ENCODE data around the gene ITGB5. TPM values are rescaled to one million over a fixed set of nuclear protein-coding genes. Genes with fewer than 3 reads are reported as not detected.
"Not testable (repeated sequence)": the region's sequence is repeated elsewhere in the genome, so short reads cannot be mapped to it uniquely, and the experiment has no call there.

Gene ITGB5
- total RNA-seq, 4 donors from 2014 or later = 159 to 397 (median 245) TPM

DNA sequence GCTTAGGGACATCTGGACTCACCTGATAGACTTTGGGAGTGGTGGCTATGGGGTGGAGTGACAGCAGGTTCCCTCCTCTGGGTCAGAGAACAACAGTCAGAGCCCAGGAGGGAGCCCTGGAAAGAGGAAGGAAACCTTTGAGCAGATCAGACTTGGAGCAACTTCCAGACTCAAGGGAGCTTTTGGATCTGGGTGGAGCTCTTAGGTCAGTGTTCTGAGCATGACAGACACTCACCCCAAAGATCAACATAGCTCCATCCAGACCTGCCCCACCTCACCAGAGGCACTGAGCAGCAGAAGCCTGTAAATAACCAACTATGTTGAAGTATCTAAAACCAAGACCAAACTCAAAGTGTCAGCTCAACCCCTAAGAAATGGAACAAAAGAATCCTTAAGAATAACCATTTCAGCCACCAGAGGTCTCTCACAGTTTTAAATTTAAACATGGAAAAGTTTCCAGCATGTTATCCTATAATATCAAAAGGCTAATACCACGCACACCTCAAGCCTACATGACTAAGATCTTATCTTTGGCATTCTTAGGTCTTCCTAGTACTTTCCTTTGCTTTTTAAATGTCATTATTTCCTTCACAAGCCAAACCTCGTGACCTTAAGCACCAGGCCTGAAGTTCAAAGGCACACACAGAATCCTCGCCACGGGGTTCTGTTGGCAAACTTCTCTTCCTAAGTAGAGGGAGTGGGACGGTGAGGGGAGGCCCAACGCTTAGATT is 100.5 kb downstream of the ITGB5 start:
- Histone ChIP-seq H3K4me3 (no peak overlapping the region), H3K4me1 (peaks cover 74% of the 10 kb centered on the region), H3K36me3 (no peaks in the 10 kb centered on the region), H3K9me3 (no peaks in the 10 kb centered on the region), H3K27me3 (no peaks in the 10 kb centered on the region), H3K27ac (peak overlapping the region; percentile 24)
- DNase-seq (ENCODE audit: low spot score in 2 of 2) = no peak
- WGBS = 32% methylated on average over 6 of the region's 6 CpGs
- TF ChIP-seq POLR2A (IDR thresholded peaks at IDR 0.05) (no peak), POLR2AphosphoS5 (IDR thresholded peaks at IDR 0.05) (no peak), EP300 (IDR thresholded peaks at IDR 0.05) (no peak)
- TF ChIP-seq, protein P1, sequence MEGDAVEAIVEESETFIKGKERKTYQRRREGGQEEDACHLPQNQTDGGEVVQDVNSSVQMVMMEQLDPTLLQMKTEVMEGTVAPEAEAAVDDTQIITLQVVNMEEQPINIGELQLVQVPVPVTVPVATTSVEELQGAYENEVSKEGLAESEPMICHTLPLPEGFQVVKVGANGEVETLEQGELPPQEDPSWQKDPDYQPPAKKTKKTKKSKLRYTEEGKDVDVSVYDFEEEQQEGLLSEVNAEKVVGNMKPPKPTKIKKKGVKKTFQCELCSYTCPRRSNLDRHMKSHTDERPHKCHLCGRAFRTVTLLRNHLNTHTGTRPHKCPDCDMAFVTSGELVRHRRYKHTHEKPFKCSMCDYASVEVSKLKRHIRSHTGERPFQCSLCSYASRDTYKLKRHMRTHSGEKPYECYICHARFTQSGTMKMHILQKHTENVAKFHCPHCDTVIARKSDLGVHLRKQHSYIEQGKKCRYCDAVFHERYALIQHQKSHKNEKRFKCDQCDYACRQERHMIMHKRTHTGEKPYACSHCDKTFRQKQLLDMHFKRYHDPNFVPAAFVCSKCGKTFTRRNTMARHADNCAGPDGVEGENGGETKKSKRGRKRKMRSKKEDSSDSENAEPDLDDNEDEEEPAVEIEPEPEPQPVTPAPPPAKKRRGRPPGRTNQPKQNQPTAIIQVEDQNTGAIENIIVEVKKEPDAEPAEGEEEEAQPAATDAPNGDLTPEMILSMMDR (IDR thresholded peaks at IDR 0.05) = peak in 1 of 2 donors; percentile 11

DNA sequence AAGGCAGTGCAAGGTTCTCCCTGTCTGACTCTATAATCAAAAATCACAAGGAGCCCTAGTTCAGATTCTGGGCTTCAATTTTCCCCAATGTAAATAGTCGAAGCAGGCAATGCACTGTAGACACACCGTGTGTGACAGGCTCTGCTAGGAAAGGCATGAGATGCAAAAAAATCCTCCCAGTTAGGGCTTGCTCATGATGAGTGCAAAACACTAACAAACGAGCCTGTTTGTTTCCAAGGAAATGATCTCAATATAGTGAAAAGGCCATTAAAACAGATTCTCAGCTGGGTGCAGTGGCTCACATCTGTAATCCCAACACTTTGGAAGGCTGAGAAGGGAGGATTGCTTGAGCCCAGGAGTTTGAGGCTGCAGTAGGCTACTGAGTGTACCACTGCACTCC is 101.2 kb downstream of the ITGB5 start:
- no peak overlapping the region for H3K4me3 ChIP-seq
- DNase-seq (ENCODE audit: low spot score in 2 of 2) = no peak
- peak overlapping the region; percentile 24 for H3K27ac ChIP-seq
- H3K4me1 ChIP-seq = peaks cover 74% of the 10 kb centered on the region
- TF ChIP-seq EP300 (IDR thresholded peaks at IDR 0.05) (no peak), POLR2A (IDR thresholded peaks at IDR 0.05) (no peak), POLR2AphosphoS5 (IDR thresholded peaks at IDR 0.05) (no peak)
- TF ChIP-seq, protein P1 (IDR thresholded peaks at IDR 0.05) = no peak
- H3K9me3 ChIP-seq = no peaks in the 10 kb centered on the region
- H3K36me3 ChIP-seq = no peaks in the 10 kb centered on the region
- WGBS = 41% methylated on average over 3 of the region's 3 CpGs
- H3K27me3 ChIP-seq = no peaks in the 10 kb centered on the region

DNA sequence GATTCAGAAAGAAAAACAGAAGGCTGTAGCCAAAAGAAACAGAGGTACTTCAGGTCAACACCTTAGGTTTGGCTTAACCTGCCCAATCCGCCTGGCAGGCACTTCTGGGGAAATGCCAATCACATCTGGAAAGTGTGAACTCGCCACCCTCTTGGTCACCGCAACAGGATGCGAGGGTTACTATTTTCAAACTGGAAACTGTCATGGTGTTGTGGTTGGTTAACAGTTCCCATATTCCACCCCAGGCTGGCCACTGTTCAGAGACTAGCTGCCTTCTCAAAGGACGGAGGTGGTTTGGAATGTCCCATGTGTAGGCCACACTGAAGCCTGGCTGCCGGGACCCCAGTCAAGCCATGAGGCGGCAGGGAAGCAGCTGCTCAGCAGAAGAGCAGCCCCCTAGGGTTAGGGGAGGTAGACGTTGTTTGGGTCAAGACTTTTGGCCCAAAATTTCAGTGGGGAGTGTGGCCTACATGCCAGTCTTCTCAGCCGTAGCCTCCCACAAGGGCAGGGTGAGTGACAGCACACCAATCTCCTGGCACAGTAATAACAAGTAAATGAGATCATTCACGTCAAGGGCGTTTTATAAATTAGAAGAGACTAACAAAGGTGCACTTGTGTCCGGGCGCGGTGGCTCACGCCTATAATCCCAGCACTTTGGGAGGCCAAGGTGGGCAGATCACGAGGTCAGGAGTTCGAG is 102.3 kb downstream of the ITGB5 start:
- DNase-seq (ENCODE audit: low spot score in 2 of 2) = no peak
- H3K9me3 ChIP-seq = no peaks in the 10 kb centered on the region
- H3K27me3 ChIP-seq = no peaks in the 10 kb centered on the region
- 66% methylated on average over 17 of the region's 17 CpGs for WGBS
- H3K36me3 ChIP-seq = no peaks in the 10 kb centered on the region
- H3K27ac ChIP-seq = peak overlapping the region; percentile 7
- TF ChIP-seq POLR2AphosphoS5 (IDR thresholded peaks at IDR 0.05) = no peak
- TF ChIP-seq EP300 (IDR thresholded peaks at IDR 0.05) = no peak
- TF ChIP-seq, protein P1 (IDR thresholded peaks at IDR 0.05) = no peak
- TF ChIP-seq POLR2A (IDR thresholded peaks at IDR 0.05) = no peak
- peaks cover 79% of the 10 kb centered on the region for H3K4me1 ChIP-seq
- no peak overlapping the region for H3K4me3 ChIP-seq

DNA sequence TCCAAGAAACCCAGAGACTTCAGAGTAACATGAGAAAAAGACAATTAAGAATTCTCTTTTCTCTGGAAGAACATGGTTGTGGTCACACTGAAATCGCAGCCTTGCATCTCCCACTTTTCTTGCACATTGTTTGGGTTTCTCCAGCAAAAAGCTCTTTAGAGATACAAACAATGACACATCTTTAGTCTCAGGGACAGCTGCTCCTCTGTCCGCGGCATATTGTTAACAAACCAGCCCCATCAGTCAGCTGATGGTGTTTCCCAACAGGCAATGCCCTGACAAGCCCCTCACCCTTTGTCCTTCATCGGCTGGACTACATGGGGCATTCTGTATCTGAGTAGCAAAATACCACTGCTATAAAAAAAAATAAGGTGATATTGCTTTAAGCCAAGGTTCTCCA is 103.5 kb downstream of the ITGB5 start:
- 85% methylated on average over 4 of the region's 4 CpGs for WGBS
- H3K27ac ChIP-seq = no peak overlapping the region
- no peak overlapping the region for H3K4me3 ChIP-seq
- no peak for DNase-seq (ENCODE audit: low spot score in 2 of 2)
- no peaks in the 10 kb centered on the region for H3K9me3 ChIP-seq
- no peak for TF ChIP-seq EP300 (IDR thresholded peaks at IDR 0.05)
- TF ChIP-seq POLR2AphosphoS5 (IDR thresholded peaks at IDR 0.05) = no peak
- TF ChIP-seq, protein P1 (IDR thresholded peaks at IDR 0.05) = no peak
- TF ChIP-seq POLR2A (IDR thresholded peaks at IDR 0.05) = no peak
- no peaks in the 10 kb centered on the region for H3K36me3 ChIP-seq
- H3K27me3 ChIP-seq = no peaks in the 10 kb centered on the region
- H3K4me1 ChIP-seq = peaks cover 88% of the 10 kb centered on the region

DNA sequence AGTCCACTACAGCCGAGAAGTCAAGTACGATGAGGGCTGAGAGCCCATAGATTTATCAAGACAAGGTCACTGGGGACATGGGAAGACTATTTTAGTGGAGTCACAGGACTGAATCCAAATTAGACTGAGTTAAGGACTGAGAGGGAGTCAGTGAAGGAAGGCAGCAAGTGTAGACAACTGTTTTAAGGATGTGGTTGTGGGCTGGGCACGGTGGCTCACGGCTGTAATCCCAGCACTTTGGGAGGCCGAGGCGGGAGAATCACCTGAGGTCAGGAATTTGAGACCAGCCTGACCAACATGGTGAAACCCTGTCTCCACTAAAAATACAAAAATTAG is 104.8 kb downstream of the ITGB5 start:
- 85% methylated on average over 6 of the region's 6 CpGs for WGBS
- H3K4me1 ChIP-seq = peaks cover 75% of the 10 kb centered on the region
- H3K4me3 ChIP-seq; H3K9me3 ChIP-seq; DNase-seq (ENCODE audit: low spot score in 2 of 2); H3K36me3 ChIP-seq; H3K27me3 ChIP-seq: not testable (repeated sequence)
- H3K27ac ChIP-seq = peak overlapping the region; percentile 41

Data from suprapubic skin (tissue), 4 donors.